ENCODE data around the gene KDM7A. TPM values are rescaled to one million over a fixed set of nuclear protein-coding genes. Genes with fewer than 3 reads are reported as not detected.

Gene KDM7A
- polyA plus RNA-seq, 1 donor from 2014 or later = 8.2 TPM

GRCh38 chr7:140084142-140084655 lies 92.6 kb downstream of the KDM7A start:
- no peak for TF ChIP-seq MXI1 (conservative IDR thresholded peaks at IDR 0.05; ENCODE audit: poor library complexity, severe bottlenecking)
- TF ChIP-seq EZH2 (IDR thresholded peaks at IDR 0.05; ENCODE audit: borderline replicate concordance, insufficient read depth, low read length, poor library complexity, severe bottlenecking) = no peak
- no peak for TF ChIP-seq EP300 (conservative IDR thresholded peaks at IDR 0.05; ENCODE audit: poor library complexity, severe bottlenecking)
- no peak for TF ChIP-seq SMC3 (conservative IDR thresholded peaks at IDR 0.05; ENCODE audit: poor library complexity)
- no peak for TF ChIP-seq POLR2AphosphoS5 (IDR thresholded peaks at IDR 0.05)
- H3K27ac ChIP-seq (ENCODE audit: low read length) = no peak overlapping the region
- no peak overlapping the region for H3K9ac ChIP-seq (ENCODE audit: low read length)
- no peak overlapping the region for H2AFZ ChIP-seq (ENCODE audit: low read depth, low read length)
- no peaks in the 10 kb centered on the region for H3K27me3 ChIP-seq (ENCODE audit: insufficient read depth, low read depth, low read length)
- H3K4me3 ChIP-seq (ENCODE audit: low read length) = no peak overlapping the region
- no peaks in the 10 kb centered on the region for H4K20me1 ChIP-seq (ENCODE audit: insufficient read depth)
- no peaks in the 10 kb centered on the region for H3K36me3 ChIP-seq (ENCODE audit: insufficient read depth, low read length)
- H3K9me2 ChIP-seq (ENCODE audit: insufficient read depth, low read length) = no peaks in the 10 kb centered on the region
- H3K4me2 ChIP-seq (ENCODE audit: low read length) = no peak overlapping the region
- H3K79me2 ChIP-seq (replicated peaks; ENCODE audit: insufficient read depth, low read length) = no peaks in the 10 kb centered on the region
- H3K9me3 ChIP-seq (ENCODE audit: low read length) = no peaks in the 10 kb centered on the region
- H3F3A ChIP-seq (ENCODE audit: insufficient read depth, low read length, poor library complexity, severe bottlenecking) = no peaks in the 10 kb centered on the region

GRCh38 chr7:140082770-140083169 lies 94.0 kb downstream of the KDM7A start:
- Histone ChIP-seq H3K9ac (ENCODE audit: low read length) (no peak overlapping the region), H4K20me1 (ENCODE audit: insufficient read depth) (no peaks in the 10 kb centered on the region), H3K4me3 (ENCODE audit: low read length) (no peak overlapping the region), H3K9me2 (ENCODE audit: insufficient read depth, low read length) (no peaks in the 10 kb centered on the region), H3K9me3 (ENCODE audit: low read length) (no peaks in the 10 kb centered on the region), H3K27me3 (ENCODE audit: insufficient read depth, low read depth, low read length) (no peaks in the 10 kb centered on the region), H3F3A (ENCODE audit: insufficient read depth, low read length, poor library complexity, severe bottlenecking) (no peaks in the 10 kb centered on the region), H3K27ac (ENCODE audit: low read length) (no peak overlapping the region), H3K36me3 (ENCODE audit: insufficient read depth, low read length) (no peaks in the 10 kb centered on the region), H3K79me2 (replicated peaks; ENCODE audit: insufficient read depth, low read length) (no peaks in the 10 kb centered on the region), H3K4me2 (ENCODE audit: low read length) (no peak overlapping the region), H2AFZ (ENCODE audit: low read depth, low read length) (no peak overlapping the region)
- TF ChIP-seq TAF1 (IDR thresholded peaks at IDR 0.05; ENCODE audit: low read depth) (no peak), RAD21 (conservative IDR thresholded peaks at IDR 0.05) (no peak), EZH2 (IDR thresholded peaks at IDR 0.05; ENCODE audit: borderline replicate concordance, insufficient read depth, low read length, poor library complexity, severe bottlenecking) (no peak), POLR2AphosphoS5 (IDR thresholded peaks at IDR 0.05) (no peak), SMC3 (conservative IDR thresholded peaks at IDR 0.05; ENCODE audit: poor library complexity) (no peak), EP300 (conservative IDR thresholded peaks at IDR 0.05; ENCODE audit: poor library complexity, severe bottlenecking) (no peak), MXI1 (conservative IDR thresholded peaks at IDR 0.05; ENCODE audit: poor library complexity, severe bottlenecking) (no peak)
- TF ChIP-seq, protein P1, sequence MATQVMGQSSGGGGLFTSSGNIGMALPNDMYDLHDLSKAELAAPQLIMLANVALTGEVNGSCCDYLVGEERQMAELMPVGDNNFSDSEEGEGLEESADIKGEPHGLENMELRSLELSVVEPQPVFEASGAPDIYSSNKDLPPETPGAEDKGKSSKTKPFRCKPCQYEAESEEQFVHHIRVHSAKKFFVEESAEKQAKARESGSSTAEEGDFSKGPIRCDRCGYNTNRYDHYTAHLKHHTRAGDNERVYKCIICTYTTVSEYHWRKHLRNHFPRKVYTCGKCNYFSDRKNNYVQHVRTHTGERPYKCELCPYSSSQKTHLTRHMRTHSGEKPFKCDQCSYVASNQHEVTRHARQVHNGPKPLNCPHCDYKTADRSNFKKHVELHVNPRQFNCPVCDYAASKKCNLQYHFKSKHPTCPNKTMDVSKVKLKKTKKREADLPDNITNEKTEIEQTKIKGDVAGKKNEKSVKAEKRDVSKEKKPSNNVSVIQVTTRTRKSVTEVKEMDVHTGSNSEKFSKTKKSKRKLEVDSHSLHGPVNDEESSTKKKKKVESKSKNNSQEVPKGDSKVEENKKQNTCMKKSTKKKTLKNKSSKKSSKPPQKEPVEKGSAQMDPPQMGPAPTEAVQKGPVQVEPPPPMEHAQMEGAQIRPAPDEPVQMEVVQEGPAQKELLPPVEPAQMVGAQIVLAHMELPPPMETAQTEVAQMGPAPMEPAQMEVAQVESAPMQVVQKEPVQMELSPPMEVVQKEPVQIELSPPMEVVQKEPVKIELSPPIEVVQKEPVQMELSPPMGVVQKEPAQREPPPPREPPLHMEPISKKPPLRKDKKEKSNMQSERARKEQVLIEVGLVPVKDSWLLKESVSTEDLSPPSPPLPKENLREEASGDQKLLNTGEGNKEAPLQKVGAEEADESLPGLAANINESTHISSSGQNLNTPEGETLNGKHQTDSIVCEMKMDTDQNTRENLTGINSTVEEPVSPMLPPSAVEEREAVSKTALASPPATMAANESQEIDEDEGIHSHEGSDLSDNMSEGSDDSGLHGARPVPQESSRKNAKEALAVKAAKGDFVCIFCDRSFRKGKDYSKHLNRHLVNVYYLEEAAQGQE (IDR thresholded peaks at IDR 0.05; ENCODE audit: borderline replicate concordance) = no peak
- TF ChIP-seq, protein P2, sequence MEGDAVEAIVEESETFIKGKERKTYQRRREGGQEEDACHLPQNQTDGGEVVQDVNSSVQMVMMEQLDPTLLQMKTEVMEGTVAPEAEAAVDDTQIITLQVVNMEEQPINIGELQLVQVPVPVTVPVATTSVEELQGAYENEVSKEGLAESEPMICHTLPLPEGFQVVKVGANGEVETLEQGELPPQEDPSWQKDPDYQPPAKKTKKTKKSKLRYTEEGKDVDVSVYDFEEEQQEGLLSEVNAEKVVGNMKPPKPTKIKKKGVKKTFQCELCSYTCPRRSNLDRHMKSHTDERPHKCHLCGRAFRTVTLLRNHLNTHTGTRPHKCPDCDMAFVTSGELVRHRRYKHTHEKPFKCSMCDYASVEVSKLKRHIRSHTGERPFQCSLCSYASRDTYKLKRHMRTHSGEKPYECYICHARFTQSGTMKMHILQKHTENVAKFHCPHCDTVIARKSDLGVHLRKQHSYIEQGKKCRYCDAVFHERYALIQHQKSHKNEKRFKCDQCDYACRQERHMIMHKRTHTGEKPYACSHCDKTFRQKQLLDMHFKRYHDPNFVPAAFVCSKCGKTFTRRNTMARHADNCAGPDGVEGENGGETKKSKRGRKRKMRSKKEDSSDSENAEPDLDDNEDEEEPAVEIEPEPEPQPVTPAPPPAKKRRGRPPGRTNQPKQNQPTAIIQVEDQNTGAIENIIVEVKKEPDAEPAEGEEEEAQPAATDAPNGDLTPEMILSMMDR (IDR thresholded peaks at IDR 0.05; ENCODE audit: poor library complexity, severe bottlenecking) = no peak

Measured in neural cell (in vitro differentiated cells).